RWPE2 (cell line): Measurements from ENCODE around the gene PRKCD.

Experiments
- ATAC-seq: fragments of 200-7000 bp; cut with Tn5 transposase; 3 replicates; pipeline ENCODE4 v1.9.1; 2021; ENCODE audit warnings: low read depth
- DNase-seq: peaks from one replicate; pipeline ENCODE4 v3.0.0-alpha.2; 2020; ENCODE audit warnings: low spot score
- H3K27ac ChIP-seq: fragments of 450-650 bp; 2 replicates; pipeline ENCODE4 v1.5.1; 2017; ENCODE audit warnings: mild to moderate bottlenecking; ENCODE audit not compliant: poor library complexity, severe bottlenecking
- H3K27me3 ChIP-seq: fragments of 250-450 bp; sonication (Bioruptor Pico); 2 replicates; pipeline ENCODE4 v1.5.1; 2021; ENCODE audit warnings: mild to moderate bottlenecking, moderate library complexity; ENCODE audit not compliant: insufficient read depth, poor library complexity, severe bottlenecking
- H3K36me3 ChIP-seq: fragments of 250-450 bp; sonication (Bioruptor Pico); 2 replicates; pipeline ENCODE4 v1.5.1; 2020; ENCODE audit warnings: low read depth, mild to moderate bottlenecking, moderate library complexity
- H3K4me1 ChIP-seq: fragments of 250-450 bp; sonication (Bioruptor Pico); 2 replicates; pipeline ENCODE4 v1.5.1; 2021; ENCODE audit warnings: mild to moderate bottlenecking, moderate library complexity; ENCODE audit not compliant: insufficient read depth, poor library complexity, severe bottlenecking
- H3K4me3 ChIP-seq: fragments of 250-450 bp; sonication (Bioruptor Pico); 2 replicates; pipeline ENCODE4 v1.5.1; 2021; ENCODE audit warnings: mild to moderate bottlenecking, moderate library complexity; ENCODE audit not compliant: severe bottlenecking
- H3K9me3 ChIP-seq: fragments of 250-450 bp; sonication (Bioruptor Pico); 2 replicates; pipeline ENCODE4 v1.5.1; 2021; ENCODE audit warnings: mild to moderate bottlenecking, moderate library complexity; ENCODE audit not compliant: severe bottlenecking
- CTCF ChIP-seq: fragments of 450-650 bp; IDR thresholded peaks from one replicate; pipeline ENCODE4 v1.5.1; 2017; ENCODE audit warnings: mild to moderate bottlenecking, moderate library complexity; ENCODE audit not compliant: poor library complexity, severe bottlenecking

The PRKCD gene

GRCh38 chr3:53188720-53189119 is 27.7 kb downstream of the PRKCD start:
- no peaks in the 10 kb centered on the region for H3K9me3 ChIP-seq
- TF ChIP-seq CTCF, result no peak
- no peak overlapping the region for H3K4me3 ChIP-seq
- no peaks in the 10 kb centered on the region for H3K27me3 ChIP-seq
- no peak overlapping the region for H3K27ac ChIP-seq
- peaks cover 6% of the 10 kb centered on the region for H3K4me1 ChIP-seq
- H3K36me3 ChIP-seq, result peaks cover 29% of the 10 kb centered on the region
- ATAC-seq, result no peak
- no peak for DNase-seq

GRCh38 chr3:53189276-53189675 is 28.3 kb downstream of the PRKCD start:
- DNase-seq (no peak), ATAC-seq (no peak)
- no peaks in the 10 kb centered on the region for H3K9me3 ChIP-seq
- H3K27ac ChIP-seq, result no peak overlapping the region
- H3K36me3 ChIP-seq, result peaks cover 26% of the 10 kb centered on the region
- H3K27me3 ChIP-seq, result no peaks in the 10 kb centered on the region
- no peak for TF ChIP-seq CTCF
- peaks cover 6% of the 10 kb centered on the region for H3K4me1 ChIP-seq
- no peak overlapping the region for H3K4me3 ChIP-seq

GRCh38 chr3:53190659-53191058 is 29.6 kb downstream of the PRKCD start:
- DNase-seq (no peak), ATAC-seq (no peak)
- no peaks in the 10 kb centered on the region for H3K9me3 ChIP-seq
- H3K36me3 ChIP-seq, result peaks cover 20% of the 10 kb centered on the region
- no peak for TF ChIP-seq CTCF
- H3K27ac ChIP-seq, result no peak overlapping the region
- H3K27me3 ChIP-seq, result no peaks in the 10 kb centered on the region
- H3K4me3 ChIP-seq, result no peak overlapping the region
- peaks cover 6% of the 10 kb centered on the region for H3K4me1 ChIP-seq

GRCh38 chr3:53191836-53192480 is 30.9 kb downstream of the PRKCD start:
- Histone ChIP-seq H3K9me3 (no peaks in the 10 kb centered on the region), H3K4me3 (no peak overlapping the region), H3K36me3 (peaks cover 20% of the 10 kb centered on the region), H3K4me1 (peaks cover 6% of the 10 kb centered on the region), H3K27me3 (no peaks in the 10 kb centered on the region), H3K27ac (no peak overlapping the region)
- DNase-seq (no peak), ATAC-seq (no peak)
- no peak for TF ChIP-seq CTCF

GRCh38 chr3:53192608-53193007 is 31.6 kb downstream of the PRKCD start:
- Histone ChIP-seq H3K36me3 (peaks cover 20% of the 10 kb centered on the region), H3K27me3 (no peaks in the 10 kb centered on the region), H3K27ac (no peak overlapping the region), H3K9me3 (no peaks in the 10 kb centered on the region), H3K4me3 (no peak overlapping the region), H3K4me1 (peaks cover 6% of the 10 kb centered on the region)
- ATAC-seq (no peak), DNase-seq (no peak)
- TF ChIP-seq CTCF, result no peak
